HG03460 (cell line): ENCODE data around the gene GABBR2.
"Not testable (repeated sequence)": the region's sequence is repeated elsewhere in the genome, so short reads cannot be mapped to it uniquely, and the experiment has no call there.

Source experiments
- ATAC-seq: cut with Tn5 transposase; IDR thresholded peaks from one replicate; pipeline ENCODE4 v1.9.1; 2021; ENCODE audit not compliant: unreplicated experiment

GABBR2 gene

DNA sequence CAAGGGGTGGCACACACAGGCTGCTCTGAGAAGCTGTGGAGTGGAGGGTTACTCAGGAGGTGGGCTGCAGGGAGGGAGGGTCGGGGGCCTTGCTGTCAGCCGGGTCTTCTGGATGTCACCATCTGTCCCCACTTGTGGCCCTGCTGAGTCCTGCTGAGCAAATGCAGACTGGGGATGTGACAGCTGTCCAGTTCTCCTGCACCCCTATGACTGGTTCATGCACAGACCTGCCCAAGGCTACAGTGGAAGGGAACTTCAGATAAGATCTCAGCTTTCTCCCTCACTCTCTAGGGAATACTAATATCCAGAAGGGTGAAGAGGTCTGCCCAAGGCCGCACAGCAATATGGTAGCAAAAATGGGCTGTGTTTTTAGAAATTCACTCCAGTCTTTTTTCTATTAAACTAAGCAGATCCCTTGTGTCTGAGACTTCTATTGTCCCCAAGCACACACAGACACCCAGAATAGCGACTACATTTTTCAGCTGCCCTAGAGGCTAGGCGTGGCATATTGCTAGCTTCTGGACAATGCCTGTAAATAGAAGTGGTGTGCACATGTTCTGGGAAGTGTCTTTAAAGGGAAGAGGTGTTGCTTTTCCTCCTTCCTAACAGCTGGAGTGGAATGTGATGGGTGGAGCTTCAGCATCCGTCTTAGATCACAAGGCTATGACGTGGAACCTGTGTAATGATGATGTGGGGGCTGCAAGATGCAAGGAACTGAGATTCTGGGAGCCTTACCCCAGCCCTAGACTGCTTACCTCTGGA is 402.2 kb downstream of the GABBR2 start:
- ATAC-seq, result no peak

DNA sequence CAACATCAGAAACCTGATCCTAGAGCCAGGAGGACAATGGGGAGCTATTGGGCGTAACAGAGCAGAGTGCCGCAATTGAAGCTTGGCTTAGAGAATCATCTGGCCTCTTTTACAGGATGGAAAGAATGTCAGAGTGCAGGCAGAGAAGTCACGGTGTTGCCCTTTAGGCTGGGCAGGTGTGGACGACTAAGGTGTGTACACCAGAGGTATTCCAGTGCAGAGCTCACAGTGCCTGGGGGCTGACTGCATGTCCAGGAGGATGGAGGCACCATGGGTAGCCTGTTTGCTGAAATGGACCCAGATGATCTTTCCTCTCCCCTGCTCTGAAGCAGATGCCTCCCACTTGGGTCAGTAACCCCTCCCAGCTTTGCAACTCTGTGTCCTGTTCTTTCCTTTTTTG is 404.4 kb downstream of the GABBR2 start:
- no peak for ATAC-seq

DNA sequence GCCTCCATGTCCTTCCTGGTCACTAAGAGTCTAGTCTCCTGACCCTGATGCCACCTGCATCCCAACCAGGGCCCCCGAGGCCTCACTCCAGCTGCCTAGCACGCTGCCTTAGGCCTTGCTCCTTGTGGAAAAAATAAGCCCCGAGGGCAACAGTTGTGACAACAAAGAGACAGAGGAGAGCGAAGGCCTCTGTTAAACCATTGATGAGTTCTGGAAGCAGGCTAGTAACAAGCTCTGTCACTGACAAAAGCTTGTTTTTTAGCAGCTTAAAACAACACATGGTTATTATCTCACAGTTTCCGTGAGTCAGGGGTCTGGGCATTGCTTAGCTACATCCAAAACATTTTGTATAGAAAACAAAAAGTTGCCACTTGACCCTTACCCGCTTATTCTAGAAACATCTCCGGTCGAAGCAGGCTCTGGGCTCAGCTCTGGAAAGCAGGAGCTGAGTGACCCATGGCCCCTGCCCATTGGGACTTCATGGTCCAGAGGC is 405.1 kb downstream of the GABBR2 start:
- no peak for ATAC-seq

DNA sequence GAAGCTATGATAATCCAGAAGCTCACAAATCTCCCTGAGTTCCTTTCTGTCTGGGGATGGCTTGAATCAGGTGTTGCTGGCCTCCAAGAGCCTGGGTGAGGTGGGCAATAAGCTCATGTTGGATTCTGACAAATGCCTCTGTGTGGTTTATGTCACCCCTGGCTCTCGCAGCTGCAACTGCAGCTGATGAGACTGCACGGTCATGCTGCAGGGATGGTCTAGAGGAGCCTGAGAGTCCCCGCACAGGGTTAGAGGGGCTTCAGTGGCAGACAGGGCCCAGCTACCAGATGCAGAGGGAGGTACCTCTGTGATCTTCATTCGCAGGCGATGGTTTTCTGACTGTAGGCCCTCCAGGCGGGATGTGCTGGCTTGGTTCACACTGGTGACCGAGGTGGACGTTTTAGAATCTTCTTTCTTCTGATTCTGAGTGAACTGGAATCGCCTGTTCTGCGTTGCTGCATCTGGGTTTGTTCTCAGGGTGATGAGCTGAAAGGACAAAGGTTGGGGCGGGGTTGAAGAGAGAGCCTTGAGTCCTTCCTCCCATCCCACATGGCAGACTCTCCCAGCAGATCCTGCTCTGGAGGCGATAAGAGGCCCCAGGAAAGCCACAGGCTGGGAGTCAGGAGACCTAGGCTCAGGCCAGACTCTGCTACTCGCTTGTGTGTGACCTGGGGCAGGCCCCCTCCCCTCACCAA is 405.6 kb downstream of the GABBR2 start:
- no peak for ATAC-seq

DNA sequence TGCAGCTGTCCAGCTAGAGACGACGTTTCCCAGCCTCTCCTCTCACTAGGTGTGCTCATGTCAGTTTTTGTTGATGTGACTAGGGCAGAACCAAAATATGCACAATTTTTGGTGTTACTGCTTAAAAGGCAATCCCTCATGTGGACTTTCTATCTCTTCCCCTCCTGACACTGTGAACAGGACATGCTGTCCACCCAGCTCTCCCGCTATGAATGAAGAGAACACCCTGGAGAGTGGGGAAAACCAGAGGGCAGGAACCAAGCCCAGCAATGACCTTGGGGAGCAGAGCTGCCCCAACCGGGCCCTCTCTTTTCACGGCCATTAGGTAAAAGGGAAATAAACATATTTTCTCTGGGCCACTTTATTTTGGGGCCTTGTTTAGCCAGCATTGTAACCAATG is 406.6 kb downstream of the GABBR2 start:
- no peak for ATAC-seq

DNA sequence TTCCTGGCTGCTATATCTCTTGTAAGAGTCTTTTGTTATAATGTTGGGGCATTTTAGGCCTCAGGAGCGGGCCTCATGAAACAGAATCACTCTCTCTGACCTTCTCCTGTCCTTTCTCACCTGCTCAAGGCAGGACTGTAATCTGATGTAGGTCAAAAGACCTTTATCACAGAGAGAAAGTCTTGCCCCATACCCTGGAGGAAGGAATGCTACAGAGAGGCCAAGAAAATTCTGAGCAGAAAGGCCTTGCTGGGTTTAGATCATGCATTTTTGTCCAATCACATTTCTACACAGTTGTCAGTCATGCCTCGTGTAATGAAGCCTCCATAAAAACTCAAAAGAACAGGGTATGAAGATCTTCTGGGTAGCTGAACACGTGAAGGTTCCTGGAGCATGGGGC is 408.1 kb downstream of the GABBR2 start:
- ATAC-seq, result no peak

DNA sequence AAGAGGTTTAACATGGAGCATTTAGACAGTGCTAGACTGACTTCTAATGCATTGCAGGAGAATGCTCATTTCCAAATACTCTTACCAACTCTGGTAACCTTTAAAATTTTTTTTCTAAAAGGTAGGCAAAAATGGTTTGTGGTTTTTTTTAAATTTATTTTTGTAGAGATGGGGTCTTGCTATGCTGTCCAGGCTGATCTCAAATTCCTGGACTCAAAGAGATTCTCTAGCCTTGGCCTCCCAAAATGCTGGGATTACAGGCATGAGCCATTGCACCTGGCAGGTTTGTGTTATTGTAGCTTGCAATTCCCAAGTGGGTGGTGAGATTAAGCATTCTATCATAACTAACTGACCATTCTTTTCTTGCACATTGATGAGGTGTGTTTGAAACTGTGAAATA is 410.3 kb downstream of the GABBR2 start:
- ATAC-seq, result no peak

DNA sequence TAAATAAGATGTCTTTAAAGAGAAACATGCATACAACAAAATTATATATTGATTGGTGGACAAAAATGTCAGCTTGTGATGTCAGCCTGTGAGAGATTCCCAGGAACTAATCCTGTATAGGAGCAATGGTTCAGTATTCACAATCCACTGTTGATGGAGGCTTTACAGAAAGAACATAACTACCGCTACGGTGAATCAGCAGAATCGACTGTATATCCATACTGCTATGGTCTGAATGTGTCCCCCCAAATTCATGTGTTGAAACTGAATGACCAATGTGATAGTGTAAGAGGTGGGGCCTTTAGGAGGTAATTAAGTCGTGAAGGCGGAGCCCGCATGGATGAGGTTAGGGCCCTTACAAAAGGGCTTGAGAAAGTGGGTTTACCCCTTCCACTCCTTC is 412.9 kb downstream of the GABBR2 start:
- ATAC-seq, result no peak

DNA sequence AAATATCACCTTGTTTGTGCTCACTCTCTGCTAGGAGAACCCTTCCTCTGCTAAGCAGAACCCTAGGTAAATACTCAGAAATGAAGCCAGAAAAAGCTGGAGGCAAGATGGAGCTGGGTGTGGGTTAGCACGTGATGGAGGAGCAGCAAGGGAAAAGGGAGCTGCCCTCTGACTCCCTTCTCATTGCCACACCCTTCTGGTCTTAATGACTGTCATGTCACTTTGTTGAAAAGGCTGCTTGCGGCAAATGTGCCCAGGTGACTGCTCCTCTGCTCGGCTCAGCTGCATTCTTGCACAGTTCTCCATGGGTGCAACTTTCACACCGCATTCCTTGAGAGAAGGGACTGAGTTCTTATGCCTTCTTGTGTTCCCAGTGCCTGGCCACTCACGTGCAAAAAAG is 416.9 kb downstream of the GABBR2 start:
- ATAC-seq, result no peak

DNA sequence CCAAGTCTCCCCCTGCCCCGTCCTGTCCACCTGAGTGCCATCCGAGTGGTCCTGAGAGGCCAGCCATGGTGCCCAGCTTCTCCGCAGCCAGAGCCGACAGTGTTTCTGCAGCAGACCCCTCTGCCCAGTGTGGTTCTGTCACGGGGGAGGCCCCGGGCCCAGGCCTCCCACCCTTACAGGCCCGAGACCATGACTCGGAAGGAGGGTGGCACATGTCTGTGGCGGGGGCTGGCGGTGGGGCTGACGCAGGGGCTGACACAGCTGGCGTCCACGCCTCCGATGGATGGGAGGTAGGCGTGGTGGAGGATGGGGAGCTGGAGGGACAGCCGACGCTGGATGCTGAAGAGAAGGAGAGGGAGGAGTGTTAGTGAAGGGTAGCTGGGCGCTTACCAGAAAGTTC is 418.3 kb downstream of the GABBR2 start:
- ATAC-seq, result no peak

DNA sequence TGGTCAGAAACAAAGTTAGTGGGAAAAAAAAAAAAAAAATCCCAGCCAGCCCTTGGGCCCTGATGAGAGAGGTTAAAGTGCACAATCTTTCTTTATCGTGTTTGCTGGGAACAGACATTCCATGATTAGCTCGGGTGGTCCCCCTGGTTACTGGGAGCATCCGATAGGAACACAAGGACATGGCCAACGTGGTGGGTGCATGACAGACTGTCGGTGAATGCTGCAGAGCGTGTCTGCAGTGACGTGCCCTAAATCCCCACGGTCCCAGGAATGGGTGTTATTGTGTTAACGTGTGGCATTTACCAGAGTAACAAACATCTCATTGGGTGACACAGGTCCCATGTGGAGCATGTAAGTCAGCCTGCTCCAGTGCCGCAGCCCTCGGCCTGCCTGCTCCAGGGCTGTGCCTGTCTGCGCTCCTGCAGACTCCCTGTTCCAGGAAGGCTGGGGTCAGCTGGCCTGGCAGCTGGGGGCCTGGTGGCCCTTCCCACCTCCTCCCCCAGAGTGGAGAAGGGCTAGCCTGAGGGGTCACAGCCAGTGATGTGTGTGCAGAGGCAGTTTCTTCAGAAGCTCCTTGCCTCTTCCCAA is 419.0 kb downstream of the GABBR2 start:
- no peak for ATAC-seq

DNA sequence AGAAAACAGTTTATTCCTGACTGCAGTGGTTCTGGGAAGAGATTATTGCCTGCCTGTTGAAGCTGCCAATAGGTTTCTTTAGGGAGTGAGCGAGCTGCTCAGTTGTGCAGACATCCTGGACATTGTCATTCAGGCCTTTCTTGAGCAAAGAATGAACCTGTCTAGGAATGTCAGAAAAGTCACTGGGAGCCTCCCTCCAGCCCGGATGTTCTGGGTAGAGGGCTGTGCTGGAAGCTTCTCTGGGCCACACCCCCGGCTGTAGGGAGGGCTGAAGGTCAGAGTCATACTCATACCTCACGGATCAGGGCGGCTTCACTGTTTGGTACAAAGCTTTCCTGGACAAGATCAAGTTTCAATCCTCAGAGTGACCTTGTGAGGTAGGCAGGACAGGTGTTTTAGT is 419.9 kb downstream of the GABBR2 start:
- ATAC-seq, result no peak

DNA sequence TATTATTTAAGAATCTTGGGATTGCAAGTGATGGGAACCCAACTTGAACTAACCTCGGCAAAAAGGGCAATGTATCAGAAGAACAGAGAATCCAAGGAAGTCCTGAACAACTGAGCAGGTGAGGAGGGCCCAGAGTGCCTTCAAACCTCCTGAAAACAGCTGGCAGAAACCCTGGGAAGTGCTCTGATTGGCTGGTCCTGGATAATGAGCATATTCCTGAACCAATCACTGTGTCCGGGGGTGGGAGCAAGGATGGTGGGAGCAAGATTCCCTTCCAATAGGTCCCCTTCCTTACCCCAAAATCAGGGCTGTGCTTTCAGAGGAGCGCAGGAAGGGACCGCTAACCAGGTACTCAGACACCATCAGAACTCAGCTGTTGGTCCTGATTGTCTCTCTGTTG is 421.4 kb downstream of the GABBR2 start:
- ATAC-seq, result no peak

DNA sequence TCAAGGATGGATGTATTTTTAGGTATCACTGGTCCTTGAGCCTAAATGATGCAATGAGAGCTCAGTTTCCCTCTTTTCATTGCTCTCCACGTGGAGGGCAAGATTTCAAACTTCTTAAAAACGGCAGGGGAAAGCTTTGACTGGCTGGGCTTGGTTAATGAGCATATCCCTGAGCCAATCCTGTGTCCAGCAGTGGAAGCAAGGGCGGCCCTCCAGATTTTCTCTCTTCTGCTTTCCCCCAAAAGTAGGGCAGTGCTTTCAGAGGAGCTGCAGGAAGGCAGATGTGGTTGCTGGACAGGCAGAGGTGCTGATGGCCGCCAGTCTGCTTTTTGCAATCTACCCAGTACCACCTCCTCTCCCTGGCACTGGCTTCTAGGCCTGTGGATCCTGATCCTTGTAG is 423.3 kb downstream of the GABBR2 start:
- ATAC-seq, result no peak

DNA sequence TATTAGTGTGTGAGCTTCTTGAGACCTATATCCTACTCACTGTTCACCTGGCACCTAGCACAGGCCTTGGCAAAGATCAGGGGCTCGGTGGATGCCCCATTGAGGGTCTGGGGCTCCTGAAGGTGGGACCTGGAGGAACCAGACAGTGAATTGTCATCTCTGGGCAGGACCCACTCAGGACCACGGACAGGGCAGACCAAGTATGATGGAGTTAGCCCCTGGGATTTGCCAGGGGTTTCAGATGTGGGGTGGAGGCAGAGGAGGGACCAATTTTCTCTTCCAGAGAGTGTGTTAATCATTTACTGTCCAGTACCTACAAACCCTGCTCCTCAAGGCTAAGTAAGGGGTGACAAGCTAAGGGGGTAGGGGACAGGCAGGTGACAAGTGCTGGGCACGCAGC is 424.0 kb downstream of the GABBR2 start:
- ATAC-seq, result no peak

DNA sequence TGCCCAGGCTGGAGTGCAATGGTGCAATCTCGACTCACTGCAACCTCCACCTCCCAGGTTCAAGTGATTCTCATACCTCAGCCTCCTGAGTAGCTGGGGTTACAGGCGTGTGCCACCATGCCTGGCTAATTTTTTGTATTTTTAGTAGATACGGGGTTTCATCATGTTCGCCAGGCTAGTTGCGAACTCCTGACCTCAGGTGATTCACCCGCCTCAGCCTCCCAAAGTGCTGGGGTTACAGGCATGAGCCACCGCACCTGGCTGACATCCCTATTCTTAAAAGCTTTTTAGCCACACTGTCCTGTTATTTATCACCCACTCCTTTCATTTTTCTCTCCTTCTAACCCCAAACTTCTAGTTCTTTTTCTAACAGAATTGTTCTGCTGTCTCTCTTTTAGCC is 425.6 kb downstream of the GABBR2 start:
- ATAC-seq, result not testable (repeated sequence)

DNA sequence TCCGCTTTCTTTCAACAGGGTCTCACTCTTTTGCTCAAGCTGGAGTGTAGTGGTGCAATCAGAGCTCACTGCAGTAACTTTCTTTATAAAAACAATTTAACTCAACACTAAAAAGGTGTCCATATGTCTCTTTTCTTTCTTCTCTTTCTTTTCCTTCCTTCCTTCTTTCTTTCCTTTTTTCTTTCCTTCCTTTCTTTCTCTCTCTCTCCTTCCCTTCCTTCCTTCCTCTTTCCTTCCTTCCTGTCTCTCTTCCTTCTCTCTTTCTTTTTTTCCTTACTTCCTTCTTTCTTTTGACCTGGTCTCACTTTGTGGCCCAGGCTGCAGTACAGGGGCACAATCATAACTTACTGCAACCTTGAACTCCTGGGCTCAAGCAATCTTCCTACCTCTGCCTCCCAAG is 427.5 kb downstream of the GABBR2 start:
- no peak for ATAC-seq

DNA sequence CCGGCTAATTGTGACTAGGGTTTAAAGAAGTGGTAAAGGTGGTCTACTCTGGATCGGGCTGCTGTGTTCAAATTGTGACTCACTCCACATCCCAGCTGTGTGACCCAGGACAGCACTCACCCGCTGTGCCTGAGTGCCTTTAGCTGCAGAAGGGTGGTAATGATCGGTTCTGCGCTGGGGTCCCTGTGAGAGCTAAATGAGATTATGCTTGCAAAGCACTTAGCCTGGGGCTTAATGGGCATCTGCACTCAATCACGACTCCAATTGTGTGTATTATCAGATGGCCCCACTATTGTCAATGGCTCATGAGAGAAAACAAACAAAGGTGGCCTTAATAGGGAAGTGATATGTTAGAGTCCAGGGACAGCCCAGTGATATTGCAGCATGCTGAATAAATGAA is 428.2 kb downstream of the GABBR2 start:
- no peak for ATAC-seq

DNA sequence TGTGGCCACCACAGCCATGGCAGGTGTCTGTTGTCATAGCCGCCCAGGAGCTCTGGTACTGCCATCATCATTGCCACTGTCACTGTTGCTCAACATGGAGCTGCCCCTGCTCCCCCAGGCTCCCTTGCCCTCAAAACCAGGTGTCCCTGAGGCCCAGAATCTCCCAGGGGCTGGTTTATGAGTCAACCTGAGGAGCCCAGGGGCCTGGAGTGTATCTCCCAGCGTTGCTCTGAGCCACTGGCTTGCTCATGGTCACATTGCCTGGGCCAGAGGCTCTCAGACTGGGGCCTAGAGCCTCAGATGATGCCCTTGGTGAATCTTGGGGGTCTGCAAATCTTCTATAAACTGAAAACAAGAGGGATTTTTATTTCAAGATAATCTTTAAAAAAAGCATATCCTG is 428.6 kb downstream of the GABBR2 start:
- ATAC-seq, result no peak

DNA sequence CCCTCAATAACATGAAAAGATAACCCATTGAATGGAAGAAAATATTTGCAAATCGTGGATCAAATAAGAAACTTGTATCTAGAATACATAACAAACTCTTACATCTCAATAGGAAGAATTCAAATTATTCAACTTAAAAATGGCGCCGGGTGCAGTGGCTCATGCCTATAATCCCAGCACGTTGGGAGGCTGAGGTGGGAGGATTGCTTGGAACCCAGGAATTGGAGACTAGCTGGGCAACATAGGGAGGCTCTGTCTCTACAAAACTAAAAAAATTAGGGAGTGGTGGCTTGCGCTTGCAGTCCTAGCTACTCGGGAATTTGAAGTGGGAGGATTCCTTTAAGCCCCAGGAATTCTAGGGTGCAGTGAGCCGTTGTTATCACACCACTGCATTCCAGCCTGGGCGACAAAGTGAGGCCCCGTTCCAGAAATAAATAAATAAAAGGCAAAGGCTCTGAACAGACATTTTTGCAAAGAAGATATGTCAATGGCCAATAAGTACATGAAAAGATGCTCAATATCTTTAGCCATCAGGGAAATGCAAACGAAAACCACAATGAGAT is 431.7 kb downstream of the GABBR2 start:
- ATAC-seq, result no peak

DNA sequence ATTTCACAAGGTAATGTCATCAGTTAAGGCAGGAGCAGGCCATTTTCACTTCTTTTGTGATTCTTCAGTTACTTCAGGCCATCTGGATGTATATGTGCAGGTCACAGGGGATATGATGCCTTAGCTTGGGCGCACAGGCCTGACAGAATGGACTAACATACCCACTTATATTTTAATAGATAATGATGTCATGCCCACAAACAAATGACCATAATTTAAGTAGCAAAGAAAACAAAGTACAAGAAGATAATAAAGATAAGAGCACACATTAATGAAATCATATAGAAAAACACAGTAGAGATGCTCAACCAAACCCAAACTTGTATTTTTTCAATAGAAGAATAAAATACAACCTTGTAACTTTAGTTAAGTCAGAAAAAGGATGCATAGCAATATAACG is 433.6 kb downstream of the GABBR2 start:
- ATAC-seq, result no peak

DNA sequence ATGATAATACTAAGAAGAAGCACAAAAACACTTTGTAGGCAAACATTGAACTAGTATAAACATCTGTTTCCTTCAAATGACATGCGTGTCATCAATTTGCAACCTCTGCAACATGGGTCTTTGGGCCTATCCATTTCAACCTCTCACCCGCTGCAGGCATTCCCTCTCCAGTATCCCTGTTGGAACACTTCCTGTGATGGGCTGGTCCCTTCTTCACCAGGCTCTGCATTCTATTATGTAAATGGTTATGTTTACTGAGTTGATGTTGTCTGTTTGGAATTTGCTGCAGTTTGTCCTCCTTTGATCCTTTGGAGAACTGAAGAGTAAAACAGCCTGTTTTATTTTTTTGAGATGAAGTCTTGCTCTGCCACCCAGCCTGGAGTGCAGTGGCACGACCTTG is 436.7 kb downstream of the GABBR2 start:
- no peak for ATAC-seq
